Pons (tissue), 1 donor: Measurements from ENCODE around the gene MRPL28.
A peak's percentile ranks its signal among the peaks of the same experiment; 100 is the strongest.
"Not testable (repeated sequence)": the region's sequence is repeated elsewhere in the genome, so short reads cannot be mapped to it uniquely, and the experiment has no call there.

Source experiments
- DNase-seq: peaks from one replicate; pipeline ENCODE4 v3.0.0-alpha.2; 2016; ENCODE audit warnings: low spot score

MRPL28 gene

DNA sequence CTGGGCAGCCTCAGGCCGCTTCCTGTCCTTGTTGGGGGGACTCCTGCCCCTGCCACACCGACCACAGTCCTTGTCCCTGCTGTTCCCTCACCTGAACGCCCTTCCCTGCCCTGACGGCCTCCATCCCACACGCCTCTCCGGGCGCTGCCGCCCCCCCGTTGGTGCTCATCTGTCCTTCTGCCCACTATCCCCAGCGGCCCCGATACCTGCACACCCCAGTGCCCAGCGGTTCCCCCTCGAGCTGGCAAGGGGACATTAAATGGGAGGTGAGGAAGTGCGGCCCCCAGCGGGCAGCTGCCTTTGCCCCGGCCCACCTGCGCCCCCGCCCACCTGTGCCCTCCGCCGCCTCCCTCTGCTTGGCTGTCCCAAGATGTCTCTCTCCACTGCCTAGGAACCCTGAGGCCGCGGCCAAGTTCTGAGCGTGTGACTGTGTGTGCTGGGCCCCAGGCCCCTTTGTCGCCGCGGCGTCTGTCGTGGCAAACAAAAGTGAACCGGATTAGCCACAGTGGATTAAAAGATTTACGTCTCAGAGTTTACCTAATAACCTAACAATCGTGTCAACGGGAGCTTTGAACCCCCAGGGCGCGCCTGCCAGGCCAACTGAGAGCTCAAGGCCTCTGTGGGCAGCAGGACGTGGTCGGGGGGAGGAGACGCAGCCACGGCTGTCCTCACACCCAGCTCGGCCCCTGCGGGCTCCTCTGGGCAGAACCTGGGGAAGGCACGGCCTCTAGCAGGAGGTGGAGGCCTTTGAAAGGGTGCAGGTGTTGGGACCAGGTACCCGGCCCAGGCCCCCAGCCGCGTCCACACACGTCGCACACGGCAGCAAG is 10.3 kb downstream of the MRPL28 start:
- DNase-seq: no peak

DNA sequence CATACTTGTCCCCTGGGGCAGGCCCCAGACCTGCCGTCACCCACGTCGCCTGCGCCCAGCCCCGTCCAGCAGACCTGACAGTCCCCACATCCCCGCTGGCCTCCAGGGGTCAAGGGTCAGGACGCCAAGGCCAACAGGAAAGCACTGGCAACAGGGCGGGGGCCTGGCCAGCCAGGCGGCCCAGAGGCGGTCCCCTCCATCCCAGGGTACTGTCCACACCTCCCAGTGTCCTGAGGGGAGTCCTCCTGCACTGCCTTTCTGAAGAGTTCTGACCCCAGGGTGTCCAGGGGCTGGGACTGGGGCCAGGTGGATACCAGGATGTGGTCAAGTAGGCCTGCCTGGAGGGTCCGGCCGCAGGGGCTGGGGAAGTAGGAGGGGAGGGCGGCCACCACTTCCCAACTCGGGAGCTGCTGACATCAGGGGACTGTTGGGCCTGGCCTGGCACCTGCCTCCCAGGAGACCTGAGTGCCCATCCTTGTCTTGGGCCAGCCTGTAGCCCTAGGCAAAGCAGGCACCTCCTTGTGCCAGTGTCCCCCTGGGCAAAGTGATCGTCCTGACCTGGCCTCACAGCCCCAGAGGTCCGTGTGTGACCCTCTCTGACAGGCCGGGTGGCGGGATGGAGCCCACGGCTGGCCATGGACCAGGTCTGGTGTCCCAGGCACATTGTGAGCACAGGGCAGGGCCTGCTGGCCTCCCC is 11.1 kb downstream of the MRPL28 start:
- no peak for DNase-seq

DNA sequence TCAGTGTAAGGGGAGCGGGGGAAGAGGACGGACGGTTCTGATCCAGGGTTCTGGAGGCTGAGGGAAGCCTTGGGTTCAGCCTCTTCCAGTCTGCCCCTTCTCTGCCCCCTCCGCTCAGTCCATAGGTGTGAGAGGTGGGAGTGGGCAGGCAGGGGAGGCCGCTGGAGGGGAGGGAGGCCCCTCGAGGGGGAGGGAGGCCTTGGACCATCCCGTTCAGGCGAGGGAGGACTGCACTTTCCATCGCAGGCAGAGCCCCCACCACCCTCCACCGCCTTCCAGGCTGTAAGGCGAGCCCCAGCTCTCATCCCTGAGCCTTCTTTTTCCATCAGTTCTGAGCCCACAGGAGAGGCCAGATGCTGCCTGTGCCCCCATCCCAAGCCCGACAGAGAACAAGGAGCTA is 13.6 kb downstream of the MRPL28 start:
- no peak for DNase-seq

DNA sequence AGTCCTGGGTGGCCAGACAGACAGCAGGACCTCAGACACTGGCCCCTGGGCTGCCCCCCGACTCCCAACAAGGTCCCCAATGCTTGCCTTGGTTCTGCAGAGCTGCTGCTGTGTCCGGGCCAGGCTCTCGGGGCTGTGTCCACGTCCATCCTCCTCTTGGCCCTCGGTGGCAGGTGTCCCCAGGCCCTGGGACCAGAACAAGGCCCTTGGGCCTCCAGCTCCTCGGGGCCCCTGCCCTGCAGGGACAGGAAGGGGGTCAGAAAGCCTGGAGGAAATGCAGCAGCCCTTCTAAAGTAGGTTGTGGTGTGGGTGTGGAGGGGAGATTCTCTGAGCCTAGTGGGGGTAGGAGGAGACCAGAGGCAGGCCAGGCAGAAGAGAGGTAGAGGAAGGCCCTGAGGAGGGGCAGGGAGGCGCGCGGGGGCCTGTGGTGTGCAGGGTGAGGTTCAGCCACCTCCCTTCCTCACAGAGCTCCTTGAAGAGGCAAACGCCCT is 15.3 kb downstream of the MRPL28 start:
- DNase-seq: no peak

DNA sequence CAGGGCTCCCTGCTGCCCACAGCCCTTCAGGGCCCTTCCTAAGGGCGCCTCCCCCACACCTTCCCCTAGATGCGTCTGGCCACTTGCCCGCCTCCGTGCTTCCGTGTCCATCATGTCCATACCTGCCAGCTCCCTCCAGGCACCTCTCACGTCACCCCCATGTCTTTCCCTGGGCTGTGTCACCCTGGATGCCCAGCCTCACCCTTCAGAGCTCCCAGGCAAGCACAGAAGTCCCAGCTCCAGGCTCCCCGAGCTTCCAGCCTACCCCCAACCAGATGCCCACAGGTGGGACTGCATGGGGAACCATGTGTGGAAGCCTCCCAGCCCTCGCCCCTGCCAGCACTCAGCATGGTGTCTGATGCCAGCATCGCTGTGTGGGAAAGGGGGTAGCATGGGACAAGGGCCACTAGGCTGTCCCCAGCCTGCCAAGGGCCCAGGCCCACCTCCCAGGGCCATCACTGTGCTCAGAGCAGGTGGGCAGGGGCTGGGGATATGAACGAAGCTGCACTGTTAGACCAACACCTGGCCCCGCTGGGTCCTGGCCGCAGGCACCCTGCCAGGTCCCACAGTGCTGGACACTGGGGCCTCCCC is 16.0 kb downstream of the MRPL28 start:
- DNase-seq: no peak

DNA sequence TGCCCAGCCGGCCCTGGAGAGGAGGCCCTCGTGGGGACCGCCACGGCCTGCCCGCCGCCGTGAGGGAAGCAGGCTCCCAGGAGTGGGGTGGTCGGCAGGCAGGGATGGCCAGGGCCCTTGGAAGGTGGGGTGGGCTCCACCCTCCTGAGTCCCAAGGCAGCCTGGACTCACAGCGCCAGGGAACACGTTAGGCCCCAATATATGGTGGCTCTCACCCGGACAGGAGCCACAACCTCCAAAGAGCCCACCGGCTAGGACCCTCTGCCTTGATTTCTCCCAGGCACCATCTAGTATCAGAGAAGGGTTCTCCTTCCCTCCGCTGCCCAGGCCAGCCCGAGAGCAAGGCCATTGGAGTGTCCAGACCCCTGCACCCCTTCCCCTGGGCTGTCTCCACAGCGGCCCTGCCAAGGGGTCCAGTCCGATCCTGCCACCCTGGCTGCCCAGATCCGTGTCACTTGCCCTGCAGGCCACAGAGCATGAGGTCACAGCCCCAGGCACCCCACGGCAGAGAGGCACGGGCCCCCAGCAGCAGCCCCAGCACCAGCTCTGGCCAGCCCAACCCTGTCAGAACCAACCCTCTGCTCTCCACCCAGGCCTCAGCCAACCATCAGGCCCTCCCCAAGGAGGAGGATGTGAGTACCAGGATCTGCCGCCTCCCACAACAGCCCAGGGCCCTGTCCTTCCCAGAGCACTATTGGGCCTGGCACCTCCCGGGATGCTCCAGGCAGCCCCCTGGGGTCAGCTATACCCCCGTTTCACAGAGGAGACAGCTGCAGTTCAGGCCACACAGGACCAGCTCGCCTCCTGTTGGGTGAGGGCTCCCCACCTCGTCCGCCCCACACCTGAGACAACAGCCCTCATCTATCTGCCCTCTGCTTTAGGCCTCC is 16.7 kb downstream of the MRPL28 start:
- no peak for DNase-seq

DNA sequence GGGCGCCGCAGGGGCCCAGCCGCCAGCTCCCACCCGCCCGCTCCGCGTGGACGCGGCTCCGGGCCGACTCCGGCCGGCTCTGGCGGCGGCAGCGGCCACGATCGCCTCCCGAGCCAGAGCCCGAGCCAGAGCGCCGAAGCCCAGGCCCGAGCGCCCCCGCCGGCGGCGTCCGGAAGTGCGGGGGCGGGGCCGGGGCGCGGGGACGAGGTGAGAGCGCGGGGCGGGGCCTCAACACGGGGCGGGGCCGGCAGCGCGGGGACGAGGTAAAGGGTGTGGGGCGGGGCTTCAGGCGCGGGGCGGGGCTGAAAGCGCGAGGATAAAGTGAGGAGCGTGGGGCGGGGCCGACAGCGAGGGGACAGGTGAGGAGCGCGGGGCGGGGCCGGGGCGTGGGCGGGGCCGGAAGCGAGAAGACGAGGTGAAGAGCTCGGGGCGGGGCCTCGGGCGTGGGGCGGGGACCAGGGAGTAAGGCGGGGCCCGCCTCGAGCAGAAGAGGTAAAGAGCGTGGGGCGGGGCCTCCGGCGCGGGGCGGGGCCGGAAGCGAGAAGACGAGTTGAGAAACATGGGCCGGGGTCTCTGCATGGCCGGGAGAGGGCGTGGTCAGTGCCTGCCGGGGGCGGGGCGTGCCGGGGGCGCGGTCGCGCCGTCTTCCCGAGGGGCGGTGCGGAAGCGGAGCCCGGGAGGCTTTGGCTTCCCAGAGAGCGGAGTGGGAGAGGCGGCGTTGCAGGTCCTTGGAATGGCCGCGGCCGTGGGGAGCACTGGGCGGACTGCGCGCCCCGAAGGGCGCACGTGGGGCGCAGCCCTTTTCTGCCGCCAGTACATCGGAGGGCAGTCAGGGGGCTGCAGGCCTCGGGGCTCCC is 17.6 kb downstream of the MRPL28 start, which contains the start of gene AXIN1:
TSS of gene AXIN1 (minus strand) at position 177 of the 857 bp plus-strand sequence. CDS start 5,698 bp downstream, outside the sequence.
- DNase-seq: peak; percentile 86

DNA sequence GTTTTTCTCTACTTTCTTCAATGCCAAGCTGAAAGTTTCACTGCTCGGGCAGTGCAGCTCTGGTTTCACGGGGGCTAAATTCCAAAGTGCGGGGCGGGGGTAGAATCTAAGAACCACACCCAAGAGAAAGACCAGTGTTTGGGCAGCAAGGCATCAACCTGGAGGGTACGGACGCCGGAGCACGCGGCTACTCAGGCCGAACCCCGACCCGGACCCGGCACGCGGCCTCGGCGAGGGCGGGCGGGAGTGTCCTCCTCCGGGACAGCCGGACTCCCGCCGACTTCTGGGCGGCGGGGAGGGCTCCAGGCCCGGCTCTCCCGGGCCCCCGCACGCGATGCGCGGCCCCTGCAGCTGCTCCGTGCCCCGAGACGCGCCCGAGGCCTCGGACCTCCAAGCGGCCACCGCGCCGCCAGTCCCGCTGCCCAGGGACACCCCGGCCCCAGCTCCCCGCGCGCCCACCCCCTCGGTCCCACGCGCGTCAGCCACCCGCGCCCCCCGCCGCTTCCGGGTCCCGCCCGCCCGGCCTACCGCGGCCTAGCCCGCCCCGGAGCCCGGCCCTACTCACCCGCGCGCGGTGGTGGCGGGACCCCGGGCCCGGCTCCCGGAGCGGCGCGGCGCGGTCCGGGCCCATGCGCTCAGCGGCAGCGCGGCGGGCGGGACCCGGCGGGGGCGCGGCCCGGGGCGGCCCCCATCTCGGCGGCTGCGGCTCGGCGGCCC is 18.4 kb downstream of the MRPL28 start:
- DNase-seq: no peak

DNA sequence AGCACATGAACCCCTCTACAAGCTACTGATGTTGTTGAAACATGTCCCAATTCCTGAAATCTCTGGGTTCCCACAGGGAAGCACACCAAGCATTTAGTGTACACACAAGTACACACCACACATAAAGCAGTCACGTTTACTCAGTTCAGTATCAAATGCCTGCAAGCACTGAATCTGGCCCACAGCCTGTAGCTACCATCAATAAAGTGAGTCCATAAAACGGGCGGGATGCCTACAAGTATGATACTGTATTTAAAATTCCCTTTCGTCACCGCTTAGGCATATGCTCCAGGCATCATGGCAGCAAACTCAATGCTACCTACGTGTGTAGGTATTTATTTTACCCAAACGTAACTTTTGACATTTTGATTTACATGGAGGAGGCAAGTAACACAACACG is 20.1 kb downstream of the MRPL28 start:
- DNase-seq: no peak

DNA sequence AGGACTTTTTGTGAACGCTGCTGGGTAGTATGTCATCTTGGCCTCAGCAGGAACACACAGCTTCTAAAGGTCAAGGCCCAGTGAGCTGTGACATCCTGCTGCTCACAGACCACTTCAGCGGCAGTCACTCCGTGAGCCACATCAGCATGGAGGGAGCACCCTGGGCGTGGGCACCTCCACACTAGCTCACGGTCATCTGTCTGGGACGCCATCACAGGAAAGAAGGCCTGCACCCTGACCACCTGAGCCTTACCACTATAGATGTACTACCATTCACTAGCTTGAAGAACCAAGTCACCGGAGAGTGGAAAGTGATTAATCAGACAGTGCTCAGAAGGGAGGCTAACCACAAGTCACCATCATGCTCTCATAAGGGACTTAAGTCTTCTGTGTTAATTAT is 21.1 kb downstream of the MRPL28 start:
- no peak for DNase-seq

DNA sequence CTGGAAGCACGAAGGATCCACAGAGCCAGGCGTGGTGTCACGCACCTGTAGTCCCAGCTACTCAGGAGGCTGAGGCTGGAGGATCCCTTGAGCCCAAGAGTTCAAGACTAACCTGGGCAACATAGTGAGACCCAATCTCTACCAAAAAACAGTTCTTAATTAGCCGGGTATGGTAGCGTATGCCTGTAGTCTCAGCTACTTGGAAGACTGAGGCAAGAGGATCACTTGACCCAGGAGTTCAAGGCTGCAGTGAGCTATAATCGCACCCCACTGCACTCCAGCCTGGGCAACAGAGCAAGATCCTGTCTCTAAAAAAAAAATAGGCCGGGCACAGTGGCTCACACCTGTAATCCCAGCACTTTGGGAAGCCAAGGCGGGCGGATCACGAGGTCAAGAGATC is 21.8 kb downstream of the MRPL28 start:
- DNase-seq: not testable (repeated sequence)

DNA sequence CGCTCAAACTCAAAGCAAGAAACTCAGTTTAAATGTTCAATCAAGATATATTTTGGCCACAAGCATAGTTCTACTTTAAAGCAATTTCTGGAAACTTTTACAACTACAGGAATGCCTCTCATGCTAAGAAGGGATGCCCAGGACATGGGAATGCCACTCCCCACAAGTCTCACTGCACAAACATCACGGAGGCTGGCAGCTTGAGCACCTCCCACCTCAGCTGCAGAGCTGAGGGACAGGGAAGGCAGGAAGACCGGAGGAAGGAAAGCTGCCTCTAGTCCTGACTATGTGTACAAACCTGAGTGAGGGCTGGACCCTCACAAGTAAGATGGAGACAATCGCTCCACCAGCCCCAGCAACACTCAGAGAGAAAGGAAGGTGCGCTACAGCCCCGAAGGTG is 23.1 kb downstream of the MRPL28 start:
- DNase-seq: no peak

DNA sequence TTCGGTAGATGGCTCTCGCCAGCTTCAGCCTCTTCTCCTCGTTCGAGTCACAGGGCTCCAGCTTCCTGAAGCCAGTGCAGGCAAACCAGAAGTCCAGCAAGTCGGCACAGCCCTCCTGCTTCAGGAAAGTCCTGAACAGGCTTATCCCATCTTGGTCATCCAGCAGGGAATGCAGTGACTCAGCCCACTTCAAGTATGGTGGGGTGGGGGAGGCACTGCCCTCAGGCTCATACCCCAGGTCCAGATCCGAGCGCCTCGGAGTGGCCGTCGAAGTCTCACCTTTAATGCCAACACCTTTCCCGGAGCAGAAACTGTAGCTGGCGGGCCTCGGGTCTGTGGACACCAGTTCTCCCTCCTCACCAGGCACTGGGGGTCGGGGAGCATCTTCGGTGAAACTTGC is 23.8 kb downstream of the MRPL28 start:
- DNase-seq: no peak

DNA sequence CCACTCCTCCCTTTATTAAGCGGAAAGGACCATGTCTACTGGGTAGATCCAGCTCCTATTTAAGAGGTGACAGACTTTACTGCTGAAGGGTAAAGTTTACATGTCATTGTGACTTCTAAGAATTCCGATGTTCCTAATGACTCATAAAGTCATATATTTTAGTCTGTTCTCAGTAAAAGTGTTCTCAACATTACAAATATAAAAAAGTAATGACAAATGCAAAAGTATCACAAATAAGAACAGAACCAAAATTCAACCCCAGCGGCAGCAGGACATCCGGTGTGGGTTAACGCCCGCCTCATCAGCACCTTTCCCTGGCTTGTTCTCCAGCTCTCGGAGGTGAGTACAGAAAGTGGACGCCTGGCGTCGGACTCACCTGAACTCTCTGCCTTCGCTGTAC is 24.6 kb downstream of the MRPL28 start:
- DNase-seq: no peak

DNA sequence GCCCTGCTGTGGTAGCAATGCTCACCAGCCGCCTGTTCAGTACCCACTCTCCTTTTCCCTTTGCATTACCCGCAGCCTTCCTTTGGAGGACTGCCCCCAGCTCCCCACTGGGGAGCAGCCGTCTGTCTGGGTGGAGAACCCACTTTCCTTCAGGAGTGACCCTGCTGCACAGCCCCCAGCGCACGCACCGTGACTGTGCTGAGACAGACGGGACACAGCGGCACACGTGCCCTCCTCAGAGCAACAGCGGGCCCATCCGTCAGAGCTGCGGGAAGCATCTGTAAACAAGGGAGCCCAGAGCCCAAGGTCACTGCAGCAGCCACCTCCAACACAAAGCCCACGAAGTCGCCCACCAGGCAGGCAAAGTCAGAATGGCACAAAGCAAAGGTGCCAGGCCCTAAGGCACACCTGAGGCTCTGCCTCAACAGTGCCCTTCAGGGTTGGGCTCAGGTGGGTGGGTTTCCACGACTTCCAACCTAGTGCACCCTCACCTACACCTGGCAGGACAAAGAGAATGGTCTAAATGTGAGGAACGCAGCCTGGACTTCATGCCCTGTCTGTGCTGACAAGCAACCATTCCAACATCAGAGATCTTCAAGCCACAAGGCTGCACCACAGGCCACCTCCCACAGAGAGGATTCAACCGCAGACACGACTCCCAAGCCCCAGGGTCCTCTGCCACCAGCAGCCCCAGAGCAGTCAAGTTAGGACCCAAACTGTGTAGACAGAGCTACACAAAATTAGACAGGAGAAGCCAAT is 27.7 kb downstream of the MRPL28 start:
- DNase-seq: no peak

DNA sequence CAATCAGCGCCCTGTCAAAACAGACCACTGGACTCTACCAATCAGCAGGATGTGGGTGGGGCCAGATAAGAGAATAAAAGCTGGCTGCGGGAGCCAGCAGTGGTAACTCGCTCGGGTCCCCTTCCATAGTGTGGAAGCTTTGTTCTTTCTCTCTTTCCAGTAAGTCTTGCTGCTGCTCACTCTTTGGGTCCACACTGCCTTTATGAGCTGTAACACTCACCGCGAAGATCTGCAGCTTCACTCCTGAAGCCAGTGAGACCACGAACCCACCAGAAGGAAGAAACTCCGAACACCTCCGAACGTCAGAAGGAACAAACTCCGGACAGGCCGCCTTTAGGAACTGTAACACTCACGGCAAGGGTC is 28.4 kb downstream of the MRPL28 start:
- DNase-seq: not testable (repeated sequence)

DNA sequence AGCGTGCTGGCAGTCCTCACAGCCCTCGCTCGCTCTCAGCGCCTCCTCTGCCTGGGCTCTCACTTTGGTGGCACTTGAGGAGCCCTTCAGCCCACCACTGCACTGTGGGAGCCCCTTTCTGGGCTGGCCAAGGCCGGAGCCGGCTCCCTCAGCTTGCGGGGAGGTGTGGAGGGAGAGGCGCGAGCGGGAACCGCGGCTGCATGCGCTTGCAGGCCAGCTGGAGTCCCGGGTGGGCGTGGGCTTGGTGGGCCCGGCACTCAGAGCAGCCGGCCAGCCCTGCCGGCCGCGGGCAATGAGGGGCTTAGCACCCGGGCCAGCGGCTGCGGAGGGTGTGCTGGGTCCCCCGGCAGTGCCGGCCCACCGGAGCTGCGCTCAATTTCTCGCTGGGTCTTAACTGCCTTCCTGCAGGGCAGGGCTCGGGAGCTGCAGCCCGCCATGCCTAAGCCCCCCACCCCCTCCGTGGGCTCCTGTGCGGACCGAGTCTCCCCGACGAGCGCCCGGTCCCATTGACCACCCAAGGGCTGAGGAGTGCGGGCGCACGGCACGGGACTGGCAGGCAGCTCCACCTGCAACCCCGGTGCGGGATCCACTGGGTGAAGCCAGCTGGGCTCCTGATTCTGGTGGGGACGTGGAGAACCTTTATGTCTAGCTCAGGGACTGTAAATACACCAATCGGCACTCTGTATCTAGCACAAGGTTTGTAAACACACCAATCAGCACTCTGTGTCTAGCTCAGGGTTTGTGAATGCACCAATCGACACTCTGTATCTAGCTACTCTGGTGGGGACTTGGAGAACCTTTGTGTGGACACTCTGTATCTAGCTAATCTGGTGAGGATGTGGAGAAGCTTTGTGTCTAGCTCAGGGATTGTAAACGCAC is 29.0 kb downstream of the MRPL28 start:
- DNase-seq: not testable (repeated sequence)

DNA sequence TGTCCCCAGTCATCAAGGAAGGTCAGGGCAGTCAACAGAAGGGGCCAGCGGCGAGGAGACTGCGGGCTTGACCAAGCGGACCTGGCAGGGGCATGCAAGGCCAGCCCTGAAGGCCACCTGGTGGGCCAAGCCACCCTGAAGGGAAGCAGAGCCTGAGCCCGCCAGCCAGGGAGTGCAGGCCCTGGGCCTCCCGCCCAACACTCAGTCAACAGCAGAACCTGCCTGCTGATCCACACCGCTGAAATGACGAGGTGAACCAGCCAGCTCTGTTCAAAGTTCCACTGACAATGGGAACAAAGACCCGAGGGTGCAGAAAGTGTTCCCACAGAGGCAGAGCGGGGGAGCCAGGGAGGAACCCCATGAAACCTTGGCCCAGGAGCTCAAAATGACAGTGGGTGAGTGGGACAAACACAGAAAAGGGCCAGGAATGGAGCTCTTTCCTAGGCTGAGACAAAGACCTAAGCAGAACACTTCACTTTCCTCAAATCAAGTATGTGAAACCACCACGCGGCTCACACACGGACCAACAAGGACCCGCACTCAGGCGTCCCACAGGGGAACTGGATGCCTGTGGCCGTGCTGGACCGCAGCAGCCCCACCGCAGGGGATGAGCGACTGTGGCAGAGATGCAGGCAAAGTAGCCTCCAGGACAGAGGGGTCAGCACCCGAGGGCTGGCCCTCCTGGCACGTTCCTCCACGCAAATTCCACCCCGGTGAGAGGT is 29.8 kb downstream of the MRPL28 start:
- no peak for DNase-seq
